HG03196 (cell line): ENCODE measurements around the gene TCF4.

Experiments
- ATAC-seq: cut with Tn5 transposase; IDR thresholded peaks from one replicate; pipeline ENCODE4 v1.9.1; 2021; ENCODE audit not compliant: unreplicated experiment

The TCF4 gene

DNA sequence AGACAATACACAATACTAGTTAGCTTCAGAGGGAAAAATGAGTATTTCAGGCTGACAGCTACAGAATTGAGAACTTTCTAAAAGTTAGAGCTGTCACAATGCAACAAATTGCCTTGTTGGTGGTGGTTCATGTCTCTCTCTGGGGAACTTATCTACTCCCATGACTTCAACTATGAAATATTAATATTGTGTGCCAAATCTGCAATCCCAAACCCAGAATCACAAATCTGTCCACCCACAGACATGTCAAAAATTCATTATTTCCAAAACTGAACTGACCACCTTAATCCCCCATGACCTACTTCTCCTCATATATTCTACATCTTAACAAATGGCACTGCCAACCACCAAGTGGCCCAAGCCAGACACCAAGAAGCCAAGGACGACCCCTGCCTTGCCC is 143.5 kb downstream of the TCF4 start:
- no peak for ATAC-seq

DNA sequence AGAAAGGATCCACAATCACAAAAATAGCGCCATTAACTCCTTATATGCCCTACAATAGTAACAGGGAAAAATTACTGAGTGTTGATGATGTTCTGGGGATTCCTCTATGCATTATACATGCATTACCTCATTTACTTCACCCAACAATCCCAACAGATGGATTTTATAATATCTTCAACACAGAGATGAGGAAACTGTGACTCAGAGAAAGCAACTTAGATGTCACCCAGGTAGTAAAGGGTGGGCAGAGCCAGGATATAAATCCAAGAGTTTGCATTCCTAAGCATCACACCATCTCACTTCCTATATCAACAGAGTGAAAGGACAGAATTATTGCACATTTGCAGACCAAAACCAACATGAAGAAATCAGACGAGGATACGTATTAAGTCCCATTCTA is 144.2 kb downstream of the TCF4 start:
- no peak for ATAC-seq

DNA sequence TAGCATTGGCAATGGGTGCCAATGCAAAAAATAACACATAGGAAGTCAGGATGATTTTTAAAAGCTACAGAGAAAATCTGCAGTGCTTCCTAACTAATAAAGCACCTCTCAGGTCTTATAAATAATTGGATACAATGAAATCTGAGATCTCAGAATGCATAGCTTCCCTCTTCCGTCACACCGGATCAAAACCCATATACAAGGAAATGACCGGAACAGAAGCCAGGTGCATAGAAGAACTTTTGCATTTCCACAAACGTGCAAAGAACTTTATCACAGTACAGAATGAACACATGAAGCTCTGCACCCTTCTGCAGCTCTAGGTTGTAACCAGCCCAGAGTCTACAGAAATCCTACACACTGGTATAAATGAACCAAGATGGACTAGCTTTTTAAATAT is 145.4 kb downstream of the TCF4 start:
- no peak for ATAC-seq

DNA sequence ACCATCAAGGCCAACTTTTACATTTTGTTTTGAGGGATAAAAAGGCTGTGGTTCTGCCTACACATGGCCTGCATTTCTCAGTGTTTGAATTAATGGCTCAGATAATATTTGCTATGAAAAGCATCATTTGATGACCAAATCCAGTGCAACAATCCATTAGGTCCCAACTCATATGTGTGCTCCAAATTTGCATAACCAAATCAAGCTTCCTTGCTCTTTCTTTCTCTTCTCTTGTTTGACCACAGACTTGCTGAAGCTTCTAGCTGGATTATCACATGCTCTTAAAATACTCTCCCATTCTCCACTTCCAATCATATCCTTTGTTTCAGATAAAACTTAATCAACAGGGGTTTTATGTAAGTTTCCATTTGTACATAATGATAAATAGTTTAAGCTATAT is 147.0 kb downstream of the TCF4 start:
- ATAC-seq, result no peak

GRCh38 chr18:55439056-55439455 is 148.9 kb downstream of the TCF4 start:
- ATAC-seq, result no peak

DNA sequence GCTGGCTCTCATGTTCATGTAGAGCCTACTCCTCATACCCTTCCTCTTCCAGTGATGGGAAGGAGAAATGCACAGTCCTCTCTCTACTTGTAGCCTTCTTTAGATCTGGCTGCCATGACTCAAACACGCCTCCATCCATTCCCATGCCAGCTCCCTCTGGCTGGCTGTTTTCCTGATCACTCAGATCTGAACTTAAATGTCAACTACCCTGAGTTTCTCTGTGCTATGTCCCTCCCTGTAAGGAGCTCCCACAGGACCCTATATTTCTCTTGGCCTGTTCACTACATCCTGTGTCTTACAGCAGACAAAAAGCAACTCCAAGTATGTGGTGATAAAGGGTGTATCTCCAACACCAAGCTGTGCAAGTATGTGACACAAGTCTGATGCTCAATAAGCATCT is 152.4 kb downstream of the TCF4 start:
- ATAC-seq, result no peak

DNA sequence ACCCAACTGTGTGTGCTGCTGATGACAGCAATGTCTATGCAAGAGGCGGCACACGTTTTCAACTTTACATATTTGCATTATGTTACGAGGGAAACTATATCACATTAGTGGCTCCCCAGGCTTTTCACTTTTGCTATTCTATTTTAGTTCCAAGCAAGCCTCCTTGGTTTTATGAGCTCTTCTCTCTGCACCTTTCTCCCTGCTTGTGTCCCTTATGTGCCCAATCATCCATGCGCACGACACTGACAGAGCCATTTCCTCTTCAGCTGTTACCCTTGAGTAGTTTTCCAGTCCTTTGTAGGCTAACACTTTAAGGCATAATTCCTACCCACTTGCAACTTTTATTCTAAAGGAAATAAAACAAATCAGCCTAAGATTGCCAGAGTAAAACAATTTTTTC is 154.3 kb downstream of the TCF4 start:
- ATAC-seq, result no peak

DNA sequence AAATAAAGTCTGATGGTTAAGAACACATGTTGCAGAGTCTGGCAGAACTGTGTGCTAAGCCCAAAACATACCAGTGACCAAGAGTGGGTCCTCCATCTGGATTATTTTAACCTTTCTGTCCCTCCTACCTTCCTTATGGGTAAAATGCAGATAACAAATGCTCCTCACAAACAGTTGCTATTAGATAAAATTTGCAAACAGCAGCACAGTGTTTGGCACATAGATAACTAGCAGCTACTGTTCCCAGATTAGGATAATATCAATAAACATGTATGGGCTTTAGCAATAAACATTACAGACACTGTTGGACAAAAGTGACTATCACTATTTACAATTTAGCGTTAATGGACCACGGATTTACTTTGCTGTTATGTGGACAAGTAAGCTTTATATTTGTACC is 154.9 kb downstream of the TCF4 start:
- no peak for ATAC-seq

GRCh38 chr18:55432307-55433040 is 155.5 kb downstream of the TCF4 start:
- no peak for ATAC-seq

GRCh38 chr18:55430026-55430425 is 158.0 kb downstream of the TCF4 start:
- no peak for ATAC-seq

DNA sequence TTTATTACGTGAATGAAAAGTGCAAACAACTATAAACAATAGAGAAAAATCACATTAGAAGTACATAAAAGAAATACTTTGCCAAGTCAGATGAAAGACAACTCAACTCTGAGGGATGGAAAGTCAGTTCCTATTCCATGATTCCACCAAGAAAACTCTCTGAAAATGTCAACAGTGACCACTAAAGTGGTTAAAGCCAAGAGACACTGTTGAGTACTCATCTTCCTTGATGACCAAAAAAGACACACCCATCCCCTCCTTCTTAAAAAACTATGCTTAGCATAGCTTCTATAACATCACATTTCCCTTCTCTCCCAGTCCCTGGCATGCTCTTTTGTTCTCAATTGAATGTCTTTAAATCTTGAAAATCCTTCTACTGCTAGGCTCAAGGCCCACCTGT is 160.0 kb downstream of the TCF4 start:
- no peak for ATAC-seq

DNA sequence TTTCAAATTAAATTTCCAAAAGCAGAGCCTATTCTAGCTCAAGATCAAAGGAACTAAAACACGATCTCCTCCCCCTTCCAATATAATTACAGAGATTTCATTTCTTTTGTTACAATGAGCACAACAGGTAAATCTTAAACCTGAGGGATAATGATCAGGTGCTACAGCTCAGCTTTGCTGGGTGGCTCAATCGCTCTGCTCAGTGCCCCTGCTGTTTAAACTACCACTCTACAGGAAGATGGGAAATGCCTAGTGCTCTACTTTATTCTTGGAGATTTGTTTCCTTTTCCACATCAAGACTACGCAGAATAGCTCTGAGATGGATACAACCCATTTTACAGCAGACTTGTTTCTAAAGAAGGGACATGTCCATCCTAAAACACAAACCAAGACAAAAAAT is 162.3 kb downstream of the TCF4 start:
- no peak for ATAC-seq

GRCh38 chr18:55422456-55423180 is 165.4 kb downstream of the TCF4 start:
- ATAC-seq, result no peak

GRCh38 chr18:55421615-55422419 is 166.2 kb downstream of the TCF4 start:
- ATAC-seq, result no peak

DNA sequence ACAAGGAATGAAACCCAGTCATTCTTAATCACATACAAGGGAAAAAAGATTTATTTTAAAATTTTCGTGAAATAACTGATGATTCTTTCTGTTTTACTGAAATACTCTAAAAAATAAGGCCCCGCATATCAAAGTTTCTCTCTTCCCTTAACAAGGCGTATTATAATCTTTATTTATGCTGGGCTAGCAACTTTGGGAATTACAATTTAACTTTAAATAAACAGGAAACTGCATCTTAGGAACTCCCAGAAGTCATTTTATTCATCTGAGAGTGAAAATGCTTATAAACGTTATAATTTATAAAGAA is 166.7 kb downstream of the TCF4 start:
- no peak for ATAC-seq

GRCh38 chr18:55420665-55421307 is 167.2 kb downstream of the TCF4 start:
- ATAC-seq, result no peak

- ATAC-seq, result no peak
Measured at GRCh38 chr18:55419947-55420664, 167.9 kb downstream of the TCF4 start.

DNA sequence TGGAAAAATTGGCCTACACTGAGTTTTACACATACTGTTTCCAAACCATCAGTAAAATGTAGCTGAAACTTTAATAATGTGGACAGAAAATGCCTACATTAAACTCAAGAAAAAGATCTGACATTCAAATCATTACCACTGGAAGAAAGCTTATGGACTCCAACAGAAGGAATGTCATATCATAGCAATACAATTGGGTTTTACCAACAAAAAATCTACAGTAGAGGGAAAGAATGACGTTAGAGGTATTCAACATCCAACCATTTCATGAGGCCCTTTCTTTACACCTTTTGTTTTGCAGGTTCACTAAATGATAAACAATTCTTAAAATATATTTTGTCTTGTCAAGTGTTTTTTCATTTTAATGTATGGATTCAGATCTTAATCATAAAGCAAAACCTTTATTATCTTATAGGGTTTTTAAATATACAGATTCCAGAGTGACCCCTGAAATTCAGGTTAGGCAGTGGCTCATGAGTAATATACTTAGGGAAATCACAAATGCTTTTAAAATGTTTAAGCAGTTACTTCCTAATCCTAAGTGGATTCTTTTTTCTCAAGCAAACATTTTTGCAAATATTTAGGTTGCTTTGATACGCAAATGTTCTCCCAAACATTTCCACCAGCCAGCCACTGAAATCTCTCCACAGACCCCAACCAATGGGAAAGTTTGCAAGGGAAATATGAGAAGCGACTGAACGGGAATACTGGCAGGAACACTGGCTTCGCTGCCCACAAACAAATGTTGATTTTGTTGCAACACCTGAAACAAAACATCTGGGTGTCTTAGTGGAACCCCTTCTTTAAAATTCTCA is 168.7 kb downstream of the TCF4 start:
- no peak for ATAC-seq

GRCh38 chr18:55418439-55418838 is 169.6 kb downstream of the TCF4 start:
- ATAC-seq, result no peak

GRCh38 chr18:55416791-55417190 is 171.2 kb downstream of the TCF4 start:
- ATAC-seq, result no peak
